ENCODE measurements around the gene RBM47.

The RBM47 gene

GRCh38 chr4:40623707-40624106 lies 6.0 kb downstream of the RBM47 start:
- no peak for DNase-seq

DNA sequence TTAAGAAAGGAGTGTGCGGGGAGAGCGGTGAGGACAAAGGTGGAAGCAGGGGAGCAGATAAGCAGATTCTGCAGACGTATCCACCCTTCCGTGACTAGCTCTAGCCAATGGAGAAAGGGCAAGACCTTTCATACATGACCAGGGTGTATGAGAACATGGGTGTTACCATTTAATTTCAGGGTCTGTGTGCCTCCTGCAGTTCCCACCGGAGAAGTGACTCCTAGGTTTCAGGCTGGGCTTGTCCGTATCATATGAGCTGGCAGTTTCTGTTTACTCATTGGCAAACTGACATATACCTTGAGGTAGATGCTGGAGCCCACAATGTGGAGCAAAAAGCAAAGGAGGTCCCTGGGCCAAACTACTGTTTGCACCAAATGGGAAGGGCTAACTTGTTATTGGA lies 6.8 kb downstream of the RBM47 start:
- no peak for DNase-seq

DNA sequence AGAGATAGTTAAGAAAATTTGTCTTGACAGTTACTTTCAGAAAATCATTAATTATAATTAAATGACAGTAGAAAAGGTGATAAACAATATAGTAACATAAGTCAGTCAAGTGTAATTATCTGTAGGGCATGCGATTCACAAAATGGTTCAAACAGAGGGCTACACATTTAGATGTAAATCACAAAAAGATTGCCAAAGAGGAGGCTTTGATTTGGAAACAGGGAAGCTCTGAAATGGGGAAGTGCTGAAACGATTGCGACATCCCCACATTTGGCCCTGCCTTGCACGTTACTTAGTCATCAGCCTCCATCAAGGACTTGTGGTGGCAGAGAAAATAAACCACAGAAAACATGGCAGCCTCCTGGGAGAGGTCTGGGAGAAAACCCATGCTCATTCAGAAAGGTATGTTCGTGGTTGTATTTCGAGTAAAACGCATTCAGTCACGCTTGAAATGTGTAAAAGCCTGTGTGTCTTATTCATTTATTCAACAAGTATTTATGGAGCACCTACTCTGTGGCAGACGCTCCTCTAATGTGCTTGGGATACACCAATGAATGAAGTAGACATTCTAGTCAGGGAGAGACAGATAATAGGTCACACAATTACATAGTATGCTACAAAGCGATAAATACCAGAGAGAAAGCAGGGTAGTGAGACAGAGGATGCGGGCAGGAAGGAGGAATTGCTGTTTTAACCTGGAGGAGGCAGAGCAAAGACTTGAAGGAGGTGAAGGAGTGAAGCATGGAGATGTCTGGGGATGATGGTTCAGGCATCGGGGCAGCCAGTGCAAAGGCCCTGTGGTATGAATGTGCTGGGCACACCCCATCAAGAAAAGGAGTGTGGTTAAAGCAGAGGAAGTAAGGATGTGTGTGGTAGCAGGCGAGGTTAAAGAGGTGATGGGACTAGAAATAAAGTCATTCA lies 7.8 kb downstream of the RBM47 start:
- DNase-seq: peak; percentile 91

DNA sequence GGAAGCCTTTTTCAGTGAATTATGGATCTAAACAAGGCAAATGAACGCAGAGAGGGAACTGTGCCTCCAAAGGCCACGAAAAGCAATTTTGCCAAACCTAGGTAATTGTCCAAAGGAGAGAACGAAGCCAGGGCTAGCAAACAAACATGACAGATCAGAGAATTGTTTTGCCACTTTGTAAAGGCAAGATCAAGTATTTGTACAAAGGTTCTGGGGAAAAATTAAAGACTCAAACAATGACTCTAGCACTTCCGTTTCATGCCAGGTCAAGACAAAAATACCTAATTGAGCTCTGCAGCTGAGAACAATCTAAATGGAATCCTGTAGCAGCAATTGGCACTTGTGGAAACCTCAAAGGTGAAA lies 8.5 kb downstream of the RBM47 start:
- DNase-seq: no peak

DNA sequence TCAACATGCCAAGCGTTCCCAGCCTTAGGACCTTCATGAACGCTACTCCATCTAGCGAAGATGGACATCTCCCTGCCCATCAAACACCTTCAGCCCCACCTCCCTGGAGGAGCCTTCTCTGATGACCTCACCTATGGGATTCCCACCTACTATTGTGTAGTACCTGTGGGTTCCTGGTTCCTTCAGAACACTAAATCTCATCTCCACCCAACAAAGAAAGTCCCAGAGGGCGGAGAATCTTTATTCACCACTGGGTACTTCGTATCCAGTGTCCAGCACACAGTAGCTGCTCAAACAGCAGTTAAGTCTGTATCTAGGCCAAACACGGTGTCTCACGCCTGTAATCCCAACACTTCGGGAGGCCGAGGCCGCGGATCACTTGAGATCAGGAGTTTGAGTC lies 10.1 kb downstream of the RBM47 start:
- no peak for DNase-seq

GRCh38 chr4:40617872-40618271 lies 11.8 kb downstream of the RBM47 start:
- DNase-seq: no peak

- DNase-seq: no peak
Measured at GRCh38 chr4:40614031-40614430, 15.6 kb downstream of the RBM47 start.

- DNase-seq: no peak
Measured at GRCh38 chr4:40613456-40613855, 16.2 kb downstream of the RBM47 start.

DNA sequence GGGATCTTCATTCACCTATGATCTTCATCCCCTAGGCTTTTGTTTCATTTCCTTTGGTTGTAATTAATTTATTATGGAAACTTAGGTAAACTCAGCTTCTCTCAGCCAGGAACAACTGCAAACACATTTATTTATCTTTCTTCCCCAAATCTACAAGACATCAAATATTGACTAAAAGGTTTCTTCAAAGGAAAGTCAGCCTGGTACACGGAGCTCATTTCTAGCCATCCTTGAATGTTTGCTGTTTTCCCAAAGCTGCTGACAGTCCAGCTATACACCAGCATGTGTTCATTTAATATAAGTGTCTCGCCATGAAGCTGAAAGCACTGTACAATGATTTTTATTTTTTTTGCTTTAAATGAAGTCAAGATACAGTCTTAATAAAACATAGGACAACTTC lies 16.8 kb downstream of the RBM47 start:
- DNase-seq: no peak

DNA sequence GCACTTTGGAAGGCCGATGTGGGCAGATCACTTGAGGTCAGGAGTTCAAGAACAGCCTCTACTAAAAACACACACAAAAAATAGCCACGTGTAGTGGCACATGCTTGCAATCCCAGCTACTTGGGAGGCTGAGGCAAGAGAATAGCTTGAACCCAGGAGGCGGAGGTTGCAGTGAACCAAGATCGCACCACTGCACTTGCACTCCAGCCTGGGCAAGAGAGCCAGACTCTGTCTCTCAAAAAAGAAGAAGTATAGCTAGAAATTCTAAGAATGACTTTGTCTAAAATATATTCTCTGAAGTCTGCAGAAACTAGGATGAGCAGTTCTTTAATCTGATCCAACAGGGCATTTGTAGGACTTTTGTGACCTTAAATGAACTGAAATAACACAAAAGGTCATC lies 17.4 kb downstream of the RBM47 start:
- no peak for DNase-seq

DNA sequence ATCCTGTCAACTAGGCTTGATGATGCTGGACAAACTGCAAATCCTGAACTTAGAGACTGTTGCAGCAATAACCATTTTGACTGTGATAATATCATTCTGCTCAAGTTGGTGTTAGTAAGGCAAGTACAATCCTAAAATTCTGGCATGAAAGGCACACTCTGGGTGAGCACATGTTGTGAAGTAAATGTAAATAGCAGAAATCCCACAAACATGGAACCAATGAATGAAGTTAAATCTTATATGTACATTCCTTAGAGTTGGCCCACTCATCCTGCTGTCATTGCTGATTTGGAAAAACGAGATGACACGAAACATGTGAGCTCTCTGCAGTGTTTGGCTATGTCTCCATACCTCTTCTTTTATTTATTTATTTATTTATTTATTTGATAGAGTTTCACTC lies 21.0 kb downstream of the RBM47 start:
- DNase-seq: no peak

GRCh38 chr4:40607221-40607620 lies 22.4 kb downstream of the RBM47 start:
- DNase-seq: no peak

- DNase-seq: no peak
Measured at GRCh38 chr4:40606239-40606767, 23.4 kb downstream of the RBM47 start.

GRCh38 chr4:40603281-40603680 lies 26.4 kb downstream of the RBM47 start:
- DNase-seq: no peak

GRCh38 chr4:40601641-40602040 lies 28.0 kb downstream of the RBM47 start:
- no peak for DNase-seq

GRCh38 chr4:40600850-40601249 lies 28.8 kb downstream of the RBM47 start:
- no peak for DNase-seq

- no peak for DNase-seq
Measured at GRCh38 chr4:40599431-40599830, 30.2 kb downstream of the RBM47 start.

- no peak for DNase-seq
Measured at GRCh38 chr4:40596522-40596921, 33.1 kb downstream of the RBM47 start.

DNA sequence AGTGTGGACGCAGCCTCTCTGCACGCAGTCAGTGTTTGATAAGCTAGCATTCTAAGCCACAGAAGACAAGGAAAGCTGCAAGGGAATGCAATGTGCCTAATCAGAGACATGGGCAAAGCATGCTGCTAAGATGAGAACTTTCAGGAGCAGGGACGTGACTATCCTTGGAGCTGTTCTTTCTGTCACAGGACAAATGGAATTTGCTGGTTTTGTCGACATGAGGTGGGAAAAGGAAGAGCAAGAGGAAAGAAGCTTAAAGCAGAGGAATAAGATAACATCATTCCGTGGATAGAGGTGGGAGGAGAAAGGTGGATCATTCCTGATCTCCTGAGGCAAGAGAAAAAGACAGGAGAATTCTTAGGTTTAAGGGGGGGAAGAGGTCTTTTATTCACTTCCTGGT lies 33.7 kb downstream of the RBM47 start:
- no peak for DNase-seq

DNA sequence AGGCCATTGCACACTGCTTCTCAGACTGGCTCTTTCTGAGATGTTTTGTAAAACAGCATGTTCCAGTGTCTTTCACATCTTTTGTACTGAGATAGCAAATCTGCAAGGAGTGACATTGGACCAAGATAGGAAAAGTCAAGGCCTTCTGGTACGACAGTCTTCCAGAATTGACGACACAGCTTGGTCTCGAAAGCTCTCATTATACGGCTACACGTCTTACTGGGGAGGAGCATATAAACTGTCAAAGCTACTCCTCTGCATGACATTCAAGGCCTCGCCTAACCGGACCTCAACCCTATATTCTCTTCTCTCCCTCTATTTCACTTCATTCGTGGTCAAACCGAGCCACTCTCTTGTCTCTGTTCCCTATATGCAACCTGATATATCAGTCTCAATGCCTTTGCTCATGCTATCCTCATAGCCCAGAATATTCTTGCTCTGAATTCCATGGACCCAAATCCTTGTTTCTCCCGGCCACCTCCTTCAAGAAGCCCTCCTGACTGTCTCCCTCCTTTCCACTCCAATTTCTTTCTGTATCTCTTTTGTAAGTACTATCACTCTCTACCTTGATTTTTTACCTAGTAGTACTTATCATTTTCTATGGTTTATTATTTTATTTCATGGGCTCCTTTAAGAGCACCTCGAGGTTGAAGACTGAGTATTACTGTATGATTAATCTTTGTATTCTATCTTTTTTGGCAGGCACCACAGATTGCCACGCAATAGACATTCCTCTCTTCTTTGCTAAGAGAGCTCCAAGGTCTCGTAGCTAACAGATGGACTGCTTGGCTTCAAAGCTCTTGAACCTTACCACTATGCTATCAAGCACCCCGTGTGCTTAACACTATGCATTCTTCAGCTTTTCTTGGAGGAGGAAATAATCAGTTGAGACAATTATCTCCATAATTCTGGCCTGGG lies 35.1 kb downstream of the RBM47 start:
- peak; percentile 34 for DNase-seq

DNA sequence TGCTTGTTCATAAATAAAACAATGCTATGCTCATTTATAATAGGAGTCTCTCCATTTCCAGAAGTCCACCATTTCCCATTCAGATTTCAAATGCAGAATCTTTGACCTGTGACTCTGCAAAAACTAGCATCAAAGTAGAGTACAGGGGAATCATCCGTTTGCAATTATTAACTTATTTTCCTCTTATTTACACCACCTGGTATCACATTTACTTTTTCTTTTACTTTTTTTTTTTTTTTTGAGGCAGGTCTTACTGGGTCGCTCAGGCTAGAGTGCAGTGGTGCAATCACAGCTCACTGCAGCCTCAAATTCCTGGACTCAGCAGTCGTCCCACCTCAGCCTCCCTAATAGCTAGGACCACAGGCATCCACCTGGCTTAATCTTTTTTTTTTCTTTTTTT lies 37.6 kb downstream of the RBM47 start:
- no peak for DNase-seq

DNA sequence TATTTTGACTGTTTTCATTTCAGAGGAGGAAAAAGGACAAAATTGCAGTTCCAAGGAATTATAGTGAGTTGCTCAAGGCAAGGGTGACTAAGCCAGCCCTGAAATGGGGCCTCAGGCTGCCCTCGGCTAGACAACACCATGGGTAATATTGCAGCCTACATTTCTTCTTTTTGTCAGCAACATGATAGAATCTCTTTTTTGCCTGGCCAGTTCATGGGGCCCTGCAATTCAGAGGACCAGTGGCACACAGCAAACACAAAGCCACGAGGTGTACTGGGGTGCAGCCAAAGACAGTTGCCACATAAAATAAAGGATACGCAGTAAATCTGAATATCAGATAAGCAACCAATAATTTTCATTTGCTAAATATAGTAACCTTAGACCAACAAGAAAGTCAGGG lies 41.8 kb downstream of the RBM47 start:
- DNase-seq: no peak

GRCh38 chr4:40587351-40587750 lies 42.3 kb downstream of the RBM47 start:
- no peak for DNase-seq
